IgD-negative memory B cell (primary cell): ENCODE results near the gene C1QC. TPM values are rescaled to one million over a fixed set of nuclear protein-coding genes. Genes with fewer than 3 reads are reported as not detected.

Experiments used
- H3K27ac Mint-ChIP-seq, 3 donors: one replicate each; pipeline ENCODE4 v1.8.0; 2020 to 2022; ENCODE audit warnings: mild to moderate bottlenecking in 3 of 3, mixed read lengths in 3 of 3, moderate library complexity in 1 of 3
- H3K27me3 Mint-ChIP-seq: one replicate; pipeline ENCODE4 v1.8.0; 2021; ENCODE audit warnings: mixed read lengths
- H3K36me3 Mint-ChIP-seq: one replicate; pipeline ENCODE4 v1.8.0; 2020; ENCODE audit warnings: mild to moderate bottlenecking, mixed read lengths
- H3K4me1 Mint-ChIP-seq, 3 donors: one replicate each; pipeline ENCODE4 v1.8.0; 2020 to 2022; ENCODE audit warnings: mixed read lengths in 3 of 3, mild to moderate bottlenecking in 1 of 3
- H3K4me3 Mint-ChIP-seq, 4 donors: one replicate each; pipeline ENCODE4 v1.8.0; 2020 to 2022; ENCODE audit warnings: mild to moderate bottlenecking in 4 of 4, mixed read lengths in 4 of 4, moderate library complexity in 3 of 4
- H3K9me3 Mint-ChIP-seq, 3 donors: one replicate each; pipeline ENCODE4 v1.8.0; 2020 to 2021; ENCODE audit warnings: mixed read lengths in 3 of 3, mild to moderate bottlenecking in 1 of 3
- polyA plus RNA-seq: library from polyadenylated mRNA; unstranded; fragments of 300-500 nt; fragmentation: Illumina TruSeq; gene quantifications from one replicate; pipeline ENCODE4 v1.2.3, GENCODE V29; 2021

Gene C1QC
- polyA plus RNA-seq = not detected

DNA sequence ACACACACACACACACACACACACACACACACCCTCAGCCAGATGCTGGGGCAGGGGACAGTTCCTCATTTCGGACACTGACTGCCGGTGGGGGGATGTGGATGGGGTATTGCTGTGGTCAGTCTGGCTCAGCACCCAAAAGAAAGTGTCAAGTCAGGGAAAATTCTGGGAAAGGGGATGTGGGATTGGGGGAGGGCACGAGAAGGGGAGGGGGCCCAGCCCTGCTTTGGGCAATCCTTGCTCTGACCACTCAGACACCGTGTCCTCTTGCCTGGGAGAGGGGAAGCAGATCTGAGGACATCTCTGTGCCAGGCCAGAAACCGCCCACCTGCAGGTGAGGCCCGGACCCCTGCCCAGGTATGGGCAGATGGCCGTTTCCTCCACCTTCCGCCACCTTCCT is at the start of gene C1QC:
C1QC (plus strand) TSS at position 253 of the 400 bp plus-strand sequence. CDS start 391 bp downstream, outside the sequence.
- Mint-ChIP-seq H3K27ac (no peak within 1 kb of the TSS), H3K4me1 (no peaks in the 10 kb centered on the region), H3K4me3 (no peak within 1 kb of the TSS), H3K27me3 (peaks cover 6% of the 10 kb centered on the region), H3K9me3 (no peaks in the 10 kb centered on the region), H3K36me3 (no peaks in the 10 kb centered on the region)

DNA sequence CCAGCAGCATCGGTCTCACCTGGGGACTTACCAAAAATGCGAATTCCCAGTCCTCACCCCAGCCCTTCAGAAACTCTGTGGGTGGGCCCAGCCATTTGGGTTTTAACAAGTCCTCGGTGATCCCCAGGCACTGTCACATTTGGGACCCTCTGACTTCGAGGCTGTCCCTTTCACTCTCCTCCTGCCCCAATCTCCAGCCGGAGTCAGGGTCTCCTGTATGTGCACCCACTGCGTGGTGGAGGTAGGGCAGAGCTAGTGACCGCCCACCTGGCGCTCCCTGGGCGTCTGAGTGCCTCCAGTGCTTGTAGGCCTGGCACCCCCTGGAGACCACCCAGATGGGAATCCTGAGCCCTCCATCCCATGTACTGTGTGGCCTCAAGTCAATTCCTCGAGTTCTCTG is 49.0 kb upstream of the C1QC start:
- Mint-ChIP-seq H3K27me3 (peaks cover 19% of the 10 kb centered on the region), H3K36me3 (peaks cover 5% of the 10 kb centered on the region), H3K27ac (no peak overlapping the region), H3K9me3 (peaks cover 0 to 3% (median 0%) of the 10 kb centered on the region in 3 donors), H3K4me3 (no peak overlapping the region), H3K4me1 (no peaks in the 10 kb centered on the region)

DNA sequence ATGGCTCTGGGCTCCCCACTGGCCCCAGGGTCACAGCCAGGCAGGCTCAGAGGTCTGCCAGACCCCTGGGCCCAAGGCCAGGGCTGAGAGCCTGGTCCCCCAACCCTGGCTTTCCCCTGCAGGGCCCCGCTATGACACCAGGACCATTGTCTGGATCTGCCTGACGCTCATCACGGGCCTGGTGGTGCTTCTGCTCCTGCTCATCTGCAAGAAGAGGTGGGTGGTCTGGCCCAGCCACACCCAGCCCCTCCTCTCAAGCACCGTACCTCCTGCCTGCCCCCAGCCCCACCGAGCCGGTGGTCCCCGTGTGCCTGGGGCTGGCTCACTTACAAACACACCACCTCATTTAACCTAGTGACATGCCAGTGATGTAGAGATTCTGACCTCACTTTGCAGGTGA is 48.3 kb upstream of the C1QC start:
- H3K36me3 Mint-ChIP-seq = peaks cover 5% of the 10 kb centered on the region
- peaks cover 0 to 3% (median 0%) of the 10 kb centered on the region in 3 donors for H3K9me3 Mint-ChIP-seq
- H3K4me3 Mint-ChIP-seq = no peak overlapping the region
- H3K27me3 Mint-ChIP-seq = peaks cover 17% of the 10 kb centered on the region
- no peak overlapping the region for H3K27ac Mint-ChIP-seq
- H3K4me1 Mint-ChIP-seq = no peaks in the 10 kb centered on the region

DNA sequence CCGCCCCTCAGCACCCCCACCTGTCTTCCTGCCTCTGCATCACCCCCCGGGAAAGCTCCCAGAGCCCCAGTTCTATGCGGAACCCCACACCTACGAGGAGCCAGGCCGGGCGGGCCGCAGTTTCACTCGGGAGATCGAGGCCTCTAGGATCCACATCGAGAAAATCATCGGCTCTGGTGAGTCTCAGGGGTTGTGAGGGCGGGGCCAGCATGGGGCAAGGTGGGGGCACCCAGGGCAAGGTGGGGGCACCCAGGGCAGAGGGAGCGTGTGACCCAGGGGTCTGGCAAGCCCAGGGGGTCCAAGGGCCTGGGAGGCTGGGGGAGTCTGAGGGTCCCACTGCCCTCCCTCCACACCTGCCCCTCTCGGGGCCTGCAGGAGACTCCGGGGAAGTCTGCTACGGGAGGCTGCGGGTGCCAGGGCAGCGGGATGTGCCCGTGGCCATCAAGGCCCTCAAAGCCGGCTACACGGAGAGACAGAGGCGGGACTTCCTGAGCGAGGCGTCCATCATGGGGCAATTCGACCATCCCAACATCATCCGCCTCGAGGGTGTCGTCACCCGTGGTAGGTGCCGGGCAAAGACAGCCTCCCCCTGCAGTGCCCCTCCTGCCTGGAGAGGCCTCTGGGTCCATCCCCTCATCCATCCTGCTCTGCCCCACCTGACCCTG is 46.0 kb upstream of the C1QC start:
- no peak overlapping the region for H3K4me3 Mint-ChIP-seq
- H3K4me1 Mint-ChIP-seq = no peaks in the 10 kb centered on the region
- no peaks in the 10 kb centered on the region for H3K36me3 Mint-ChIP-seq
- H3K27ac Mint-ChIP-seq = no peak overlapping the region
- H3K9me3 Mint-ChIP-seq = no peaks in the 10 kb centered on the region
- peaks cover 9% of the 10 kb centered on the region for H3K27me3 Mint-ChIP-seq

DNA sequence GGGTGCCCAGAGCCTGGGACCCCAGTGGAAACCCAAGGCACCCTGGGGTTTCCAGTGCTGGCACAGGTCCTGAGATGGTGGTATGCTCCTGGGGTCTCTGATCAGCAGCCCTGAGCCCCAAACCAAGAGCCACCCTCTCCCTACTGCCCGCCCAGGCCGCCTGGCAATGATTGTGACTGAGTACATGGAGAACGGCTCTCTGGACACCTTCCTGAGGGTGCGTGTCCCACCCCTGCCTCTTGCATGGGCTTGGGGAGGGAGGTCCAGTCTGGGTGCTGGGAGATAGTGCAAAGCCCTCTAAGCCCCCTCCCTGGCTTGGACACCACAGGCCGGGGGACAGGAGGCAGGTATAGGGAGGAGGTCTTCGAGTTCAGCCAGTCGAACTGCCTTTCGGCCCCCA is 45.4 kb upstream of the C1QC start:
- Mint-ChIP-seq H3K9me3 (no peaks in the 10 kb centered on the region), H3K4me3 (no peak overlapping the region), H3K36me3 (no peaks in the 10 kb centered on the region), H3K27me3 (peaks cover 12% of the 10 kb centered on the region), H3K4me1 (no peaks in the 10 kb centered on the region), H3K27ac (no peak overlapping the region)

DNA sequence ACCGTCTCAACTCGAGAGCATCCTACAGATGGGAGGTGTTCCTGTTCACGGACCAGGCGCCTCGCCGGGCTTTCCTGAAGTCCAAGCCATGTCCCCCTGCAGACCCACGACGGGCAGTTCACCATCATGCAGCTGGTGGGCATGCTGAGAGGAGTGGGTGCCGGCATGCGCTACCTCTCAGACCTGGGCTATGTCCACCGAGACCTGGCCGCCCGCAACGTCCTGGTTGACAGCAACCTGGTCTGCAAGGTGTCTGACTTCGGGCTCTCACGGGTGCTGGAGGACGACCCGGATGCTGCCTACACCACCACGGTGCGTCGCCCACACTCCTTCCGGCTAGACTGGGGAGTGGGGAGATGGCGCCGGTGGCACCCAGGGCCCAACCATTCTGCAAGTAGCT is 44.7 kb upstream of the C1QC start:
- no peak overlapping the region for H3K4me3 Mint-ChIP-seq
- peaks cover 12% of the 10 kb centered on the region for H3K27me3 Mint-ChIP-seq
- no peak overlapping the region for H3K27ac Mint-ChIP-seq
- no peaks in the 10 kb centered on the region for H3K4me1 Mint-ChIP-seq
- no peaks in the 10 kb centered on the region for H3K9me3 Mint-ChIP-seq
- H3K36me3 Mint-ChIP-seq = no peaks in the 10 kb centered on the region

DNA sequence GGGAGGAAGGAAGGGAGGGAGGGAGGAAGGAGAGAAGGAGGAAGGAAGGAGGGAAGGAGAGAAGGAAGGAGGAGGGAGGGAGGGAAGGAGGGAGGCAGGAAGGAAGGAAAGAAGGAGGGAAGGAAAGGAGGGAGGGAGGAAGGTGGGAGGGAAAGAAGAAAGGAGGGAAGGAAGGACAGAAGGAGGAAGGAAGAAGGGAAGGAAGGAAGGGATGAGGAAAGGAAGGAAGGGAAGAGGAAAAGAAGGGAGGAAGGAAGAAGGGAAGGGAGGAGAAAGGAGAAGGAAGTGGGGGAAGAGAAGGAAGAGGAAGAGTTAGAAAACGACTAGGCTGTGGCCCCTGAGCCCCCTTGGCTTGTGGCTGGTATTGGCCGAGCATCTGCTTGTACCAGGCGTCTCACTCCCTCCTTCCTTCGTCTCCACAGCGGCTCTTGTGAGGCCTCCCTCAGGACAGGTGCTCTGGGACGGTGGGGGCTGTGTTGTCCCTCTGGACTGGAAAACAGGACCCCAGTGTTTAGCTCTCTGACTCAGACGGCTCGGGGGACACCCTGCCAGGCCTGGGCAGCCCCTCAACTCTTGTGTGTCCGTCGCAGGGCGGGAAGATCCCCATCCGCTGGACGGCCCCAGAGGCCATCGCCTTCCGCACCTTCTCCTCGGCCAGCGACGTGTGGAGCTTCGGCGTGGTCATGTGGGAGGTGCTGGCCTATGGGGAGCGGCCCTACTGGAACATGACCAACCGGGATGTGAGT is 43.2 kb upstream of the C1QC start:
- H3K36me3 Mint-ChIP-seq = no peaks in the 10 kb centered on the region
- H3K4me3 Mint-ChIP-seq = no peak overlapping the region
- H3K27me3 Mint-ChIP-seq = peaks cover 10% of the 10 kb centered on the region
- no peak overlapping the region for H3K27ac Mint-ChIP-seq
- H3K4me1 Mint-ChIP-seq = no peaks in the 10 kb centered on the region
- no peaks in the 10 kb centered on the region for H3K9me3 Mint-ChIP-seq

DNA sequence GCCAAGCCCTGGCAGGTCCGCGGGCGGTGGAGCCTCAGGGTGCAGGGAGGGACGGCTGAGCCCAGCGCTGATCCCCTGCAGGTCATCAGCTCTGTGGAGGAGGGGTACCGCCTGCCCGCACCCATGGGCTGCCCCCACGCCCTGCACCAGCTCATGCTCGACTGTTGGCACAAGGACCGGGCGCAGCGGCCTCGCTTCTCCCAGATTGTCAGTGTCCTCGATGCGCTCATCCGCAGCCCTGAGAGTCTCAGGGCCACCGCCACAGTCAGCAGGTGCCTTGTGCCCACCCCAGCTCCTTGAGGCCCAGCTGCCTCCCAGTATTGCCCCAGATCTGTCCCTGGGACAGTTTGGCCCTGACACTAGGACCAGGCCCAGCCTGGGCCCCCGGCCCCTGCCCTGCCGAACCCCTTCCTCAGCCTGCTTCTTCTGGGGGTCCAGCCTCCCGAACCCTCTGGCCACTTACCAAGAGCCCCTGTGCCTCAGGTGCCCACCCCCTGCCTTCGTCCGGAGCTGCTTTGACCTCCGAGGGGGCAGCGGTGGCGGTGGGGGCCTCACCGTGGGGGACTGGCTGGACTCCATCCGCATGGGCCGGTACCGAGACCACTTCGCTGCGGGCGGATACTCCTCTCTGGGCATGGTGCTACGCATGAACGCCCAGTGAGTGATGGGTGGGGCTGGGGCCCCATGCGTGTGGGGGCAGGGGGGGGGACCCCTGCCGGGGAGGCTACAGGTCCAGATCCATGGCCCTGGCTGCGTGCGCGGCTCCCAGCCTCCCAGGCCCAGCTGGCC is 42.4 kb upstream of the C1QC start:
- Mint-ChIP-seq H3K36me3 (no peaks in the 10 kb centered on the region), H3K4me3 (no peak overlapping the region), H3K27ac (no peak overlapping the region), H3K27me3 (peaks cover 7% of the 10 kb centered on the region), H3K4me1 (no peaks in the 10 kb centered on the region), H3K9me3 (no peaks in the 10 kb centered on the region)

DNA sequence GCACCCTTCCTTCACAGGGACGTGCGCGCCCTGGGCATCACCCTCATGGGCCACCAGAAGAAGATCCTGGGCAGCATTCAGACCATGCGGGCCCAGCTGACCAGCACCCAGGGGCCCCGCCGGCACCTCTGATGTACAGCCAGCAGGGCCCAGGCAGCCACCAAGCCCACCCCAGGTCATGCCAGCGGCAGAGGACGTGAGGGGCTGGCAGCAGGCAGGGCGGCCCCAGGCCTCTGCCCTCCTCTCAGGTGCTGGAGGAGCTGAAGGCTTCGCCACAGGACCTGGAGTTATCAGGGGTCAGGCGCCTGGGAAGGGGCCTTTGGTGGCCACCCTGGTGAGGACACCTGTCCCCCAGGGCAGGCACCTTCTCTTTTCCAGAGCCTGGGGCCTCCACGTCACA is 41.8 kb upstream of the C1QC start:
- Mint-ChIP-seq H3K9me3 (no peaks in the 10 kb centered on the region), H3K27ac (no peak overlapping the region), H3K4me1 (no peaks in the 10 kb centered on the region), H3K27me3 (peaks cover 12% of the 10 kb centered on the region), H3K36me3 (no peaks in the 10 kb centered on the region), H3K4me3 (no peak overlapping the region)

DNA sequence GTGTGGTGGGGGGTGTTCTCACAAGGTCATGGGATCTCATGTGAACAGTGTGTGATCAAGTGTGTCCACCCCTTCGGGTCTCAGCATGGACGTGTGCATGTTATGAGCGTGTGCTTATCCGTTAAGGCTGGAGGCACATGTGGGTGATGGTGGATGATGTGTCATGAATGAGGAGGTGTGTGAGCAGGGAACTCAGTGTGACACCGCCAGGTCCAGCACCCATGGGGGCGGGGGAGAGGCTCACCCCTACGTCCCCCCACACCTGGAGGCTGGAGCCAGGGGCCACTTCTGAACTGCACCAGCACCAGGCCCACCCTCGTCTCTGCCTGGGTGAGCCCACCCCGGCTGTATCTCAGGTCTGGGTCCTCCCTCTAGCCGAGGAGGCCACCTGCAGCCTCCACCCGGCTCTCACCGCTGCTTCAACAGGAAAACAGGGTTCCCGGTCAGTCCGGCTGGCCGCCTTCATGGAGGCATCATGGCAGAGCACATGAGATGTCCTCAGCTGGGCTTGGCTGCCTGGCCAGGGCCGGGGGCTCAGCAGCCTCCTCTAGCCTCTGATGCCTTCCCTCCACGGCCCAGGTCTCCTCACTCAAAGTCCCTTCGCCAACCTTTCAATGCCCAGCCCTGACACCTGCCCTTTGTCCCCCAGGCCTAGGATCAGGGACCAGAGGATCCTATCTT is 41.2 kb upstream of the C1QC start:
- peak overlapping the region in 1 of 4 donors; percentile 28 for H3K4me3 Mint-ChIP-seq
- no peaks in the 10 kb centered on the region for H3K36me3 Mint-ChIP-seq
- H3K4me1 Mint-ChIP-seq = no peaks in the 10 kb centered on the region
- H3K27ac Mint-ChIP-seq = no peak overlapping the region
- H3K27me3 Mint-ChIP-seq = peaks cover 12% of the 10 kb centered on the region
- H3K9me3 Mint-ChIP-seq = no peaks in the 10 kb centered on the region

DNA sequence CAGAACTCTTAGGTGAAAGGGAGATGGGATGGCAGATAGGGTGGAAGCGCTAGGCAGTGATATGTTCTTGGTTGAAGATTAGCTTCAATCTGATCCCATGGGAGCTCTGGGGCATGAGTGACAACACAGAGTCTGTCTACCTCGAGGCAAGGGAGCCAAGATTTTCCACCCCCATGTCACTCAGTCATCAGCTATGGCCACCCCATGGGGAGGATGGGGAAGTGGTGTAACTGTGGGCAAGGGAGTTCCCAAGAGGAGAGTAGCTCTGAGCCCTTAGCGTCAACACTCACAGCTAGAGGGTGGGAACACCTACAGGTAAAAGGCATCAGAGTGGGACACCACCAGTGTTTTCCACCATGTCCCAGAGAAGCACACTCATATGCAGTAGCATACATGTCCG is 37.3 kb upstream of the C1QC start:
- Mint-ChIP-seq H3K4me3 (no peak overlapping the region), H3K36me3 (no peaks in the 10 kb centered on the region), H3K9me3 (no peaks in the 10 kb centered on the region), H3K27me3 (peaks cover 23% of the 10 kb centered on the region), H3K4me1 (no peaks in the 10 kb centered on the region), H3K27ac (no peak overlapping the region)

DNA sequence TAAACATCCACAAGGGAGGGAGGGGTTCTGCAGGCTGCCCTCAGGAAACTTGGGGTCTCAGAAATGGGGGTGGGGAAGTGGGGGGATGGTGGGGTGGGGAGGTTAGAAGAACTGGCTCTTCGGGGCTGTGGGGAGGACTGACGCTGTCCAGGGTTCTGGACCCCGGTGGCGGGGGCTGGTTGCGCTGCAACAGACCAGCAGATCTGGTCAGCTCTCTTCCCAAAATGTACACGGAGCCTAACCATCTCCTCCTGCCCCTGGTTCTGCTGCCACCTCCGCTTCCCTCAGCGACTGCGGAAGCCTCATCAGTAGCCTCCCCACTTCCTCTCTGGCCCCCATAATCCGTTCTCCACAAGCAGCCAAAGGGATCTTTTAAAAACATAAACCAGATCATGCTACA is 36.3 kb upstream of the C1QC start:
- Mint-ChIP-seq H3K27me3 (peaks cover 22% of the 10 kb centered on the region), H3K36me3 (no peaks in the 10 kb centered on the region), H3K4me3 (no peak overlapping the region), H3K4me1 (no peaks in the 10 kb centered on the region), H3K27ac (no peak overlapping the region), H3K9me3 (no peaks in the 10 kb centered on the region)

DNA sequence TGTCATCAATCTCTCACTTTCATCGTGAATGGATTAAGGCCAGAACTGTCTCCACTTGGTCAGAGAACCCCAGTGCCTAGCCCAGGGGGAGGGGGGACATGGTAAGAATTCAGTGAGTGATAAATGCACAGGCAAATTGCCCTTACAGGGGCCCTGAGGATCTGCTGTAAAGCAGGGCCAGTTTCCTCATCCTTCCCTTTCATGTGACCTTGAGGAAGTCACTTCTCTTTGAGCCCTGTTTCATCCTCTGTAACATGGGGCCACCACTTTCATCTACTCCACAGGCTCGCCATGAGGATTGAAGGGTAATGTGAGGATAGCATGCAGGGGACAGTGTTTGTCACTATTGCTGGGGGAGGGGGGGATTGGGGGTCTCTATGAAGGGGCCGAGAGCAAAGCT is 35.1 kb upstream of the C1QC start:
- peaks cover 19% of the 10 kb centered on the region for H3K27me3 Mint-ChIP-seq

DNA sequence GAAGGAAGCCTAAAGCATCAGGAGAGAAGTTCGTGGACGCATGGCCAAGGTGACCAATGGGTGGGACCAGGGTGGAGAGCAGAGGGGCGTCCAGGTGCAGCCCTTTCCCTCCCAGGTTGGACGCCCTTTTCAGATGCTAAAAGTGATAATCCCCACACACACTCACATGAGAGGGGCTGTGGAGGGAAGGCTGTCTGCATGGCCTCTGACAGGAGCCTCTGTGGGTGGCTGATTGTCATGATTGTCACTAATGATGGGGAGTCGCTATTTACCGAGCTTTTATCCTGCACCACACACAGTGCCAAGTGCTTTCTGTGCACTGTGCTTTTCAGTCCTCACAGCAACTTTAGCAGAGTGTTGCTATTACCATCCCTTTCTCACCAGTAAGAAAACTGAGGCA is 34.1 kb upstream of the C1QC start:
- Mint-ChIP-seq H3K27me3 (peaks cover 19% of the 10 kb centered on the region), H3K4me1 (no peaks in the 10 kb centered on the region), H3K9me3 (peaks cover 0 to 4% (median 0%) of the 10 kb centered on the region in 3 donors), H3K36me3 (no peaks in the 10 kb centered on the region), H3K27ac (no peak overlapping the region), H3K4me3 (no peak overlapping the region)

More for the DNA sequence above, 35.1 kb upstream of the C1QC start:
- Mint-ChIP-seq H3K36me3 (no peaks in the 10 kb centered on the region), H3K4me3 (no peak overlapping the region), H3K27ac (no peak overlapping the region), H3K4me1 (no peaks in the 10 kb centered on the region), H3K9me3 (peaks cover 0 to 3% (median 0%) of the 10 kb centered on the region in 3 donors)

DNA sequence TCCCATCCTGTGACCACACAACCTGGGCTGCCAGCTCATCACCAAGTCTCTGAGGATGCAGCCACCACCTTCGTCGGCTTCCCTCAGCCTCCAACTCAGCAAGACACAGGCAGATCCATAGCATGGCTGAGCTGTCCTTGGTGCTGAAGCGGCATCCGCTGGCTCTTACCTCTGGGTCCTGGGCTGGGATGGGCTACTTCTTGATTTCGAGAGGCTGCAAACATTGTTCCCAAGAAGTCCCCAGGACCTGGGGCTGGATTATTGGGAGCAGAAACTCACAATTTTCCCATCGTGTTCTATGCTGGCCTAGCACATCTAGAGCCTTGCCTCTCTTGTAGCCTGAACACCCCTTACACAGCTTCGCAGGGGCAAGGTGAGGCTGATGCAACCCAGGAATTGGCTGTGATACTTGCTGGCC is 31.9 kb upstream of the C1QC start:
- H3K27me3 Mint-ChIP-seq = peaks cover 13% of the 10 kb centered on the region

More for the DNA sequence above, 31.9 kb upstream of the C1QC start:
- H3K4me1 Mint-ChIP-seq = no peaks in the 10 kb centered on the region
- peak overlapping the region in 1 of 4 donors; percentile 28 for H3K4me3 Mint-ChIP-seq
- peaks cover 0 to 5% (median 0%) of the 10 kb centered on the region in 3 donors for H3K9me3 Mint-ChIP-seq
- H3K36me3 Mint-ChIP-seq = no peaks in the 10 kb centered on the region
- H3K27ac Mint-ChIP-seq = no peak overlapping the region
